OCI-LY7 (cell line): ENCODE measurements around the gene HELZ. TPM values are rescaled to one million over a fixed set of nuclear protein-coding genes. Genes with fewer than 3 reads are reported as not detected.

Experiments used
- BruUV-seq: library from RNA; stranded (reverse); fragments of 400-500 nt; replicated peaks from 2 replicates; lab custom pipeline; 2021; lab: Mats Ljungman, UMichigan
- CTCF ChIA-PET: fragments of 300-600 bp; sonication (Branson Sonifier 250); formaldehyde crosslinking; loops from one replicate; lab custom pipeline; 2022; ENCODE audit warnings: antibody characterized with exemption; ENCODE audit not compliant: unreplicated experiment; lab: Charles Lee
- POLR2A ChIA-PET: fragments of 300-600 bp; sonication (Branson Sonifier 250); formaldehyde crosslinking; loops from one replicate; lab custom pipeline; 2022; ENCODE audit warnings: antibody characterized with exemption; lab: Charles Lee
- DNase-seq: peaks from one replicate; pipeline ENCODE4 v3.0.0-alpha.2; 2015; ENCODE audit warnings: low spot score
- H2AFZ ChIP-seq: fragments of 200-600 bp; sonication (generic), shearing (Covaris generic); 2 replicates; pipeline ENCODE4 v1.6.1; 2014; ENCODE audit warnings: mild to moderate bottlenecking, antibody characterized with exemption, low read length, moderate library complexity
- H3K27ac ChIP-seq: fragments of 200-600 bp; sonication (generic); 2 replicates; pipeline ENCODE4 v1.5.1; 2014; ENCODE audit warnings: mixed run types, low read depth, mild to moderate bottlenecking, moderate library complexity, low read length, inconsistent platforms; ENCODE audit not compliant: poor library complexity, severe bottlenecking
- H3K36me3 ChIP-seq: fragments of 200-600 bp; sonication (generic); 2 replicates; pipeline ENCODE4 v1.6.1; 2014; ENCODE audit warnings: mild to moderate bottlenecking, antibody characterized with exemption, low read length, moderate library complexity, mixed read lengths; ENCODE audit not compliant: insufficient read depth
- H3K4me1 ChIP-seq: fragments of 200-600 bp; sonication (generic); 2 replicates; pipeline ENCODE4 v1.5.1; 2014; ENCODE audit warnings: mild to moderate bottlenecking, low read length; ENCODE audit not compliant: insufficient read depth, poor library complexity, severe bottlenecking
- H3K4me2 ChIP-seq: fragments of 200-600 bp; sonication (generic); 2 replicates; pipeline ENCODE4 v1.6.1; 2014; ENCODE audit warnings: mild to moderate bottlenecking, low read length
- H3K4me3 ChIP-seq: fragments of 200-600 bp; sonication (generic); 2 replicates; pipeline ENCODE4 v1.5.1; 2014; ENCODE audit warnings: mild to moderate bottlenecking, low read depth, low read length; ENCODE audit not compliant: poor library complexity, severe bottlenecking
- H3K79me2 ChIP-seq: fragments of 200-600 bp; sonication (generic); 2 replicates; pipeline ENCODE4 v1.6.1; 2016; ENCODE audit warnings: low read depth, mild to moderate bottlenecking, low read length, moderate library complexity, mixed read lengths; ENCODE audit not compliant: insufficient read depth
- H3K9me2 ChIP-seq: fragments of 200-600 bp; sonication (generic); 2 replicates; pipeline ENCODE4 v1.6.1; 2016; ENCODE audit warnings: mild to moderate bottlenecking, low read length, mixed read lengths; ENCODE audit not compliant: insufficient read depth
- H3K9me3 ChIP-seq: fragments of 200-600 bp; sonication (generic); 2 replicates; pipeline ENCODE4 v1.6.1; 2014; ENCODE audit warnings: mild to moderate bottlenecking, mixed run types, low read length, mixed read lengths
- H4K20me1 ChIP-seq: fragments of 200-600 bp; sonication (generic); 2 replicates; pipeline ENCODE4 v1.6.1; 2014; ENCODE audit warnings: mild to moderate bottlenecking, antibody characterized with exemption, low read length, moderate library complexity, mixed read lengths; ENCODE audit not compliant: insufficient read depth
- CTCF ChIP-seq: fragments of 200-600 bp; sonication (generic); conservative IDR thresholded peaks from 2 replicates; pipeline ENCODE4 v1.5.1; 2014; ENCODE audit warnings: mild to moderate bottlenecking, antibody characterized with exemption, low read length, moderate library complexity, mixed read lengths
- EZH2phosphoT487 ChIP-seq: fragments of 200-600 bp; sonication (generic); IDR thresholded peaks from 2 replicates; pipeline ENCODE4 v1.6.1; 2018; ENCODE audit warnings: low read depth, borderline replicate concordance, mild to moderate bottlenecking, mixed run types, antibody characterized with exemption, low read length, moderate library complexity, mixed read lengths
- intact Hi-C: fragments of 100-400 bp; cut with micrococcal nuclease; formaldehyde crosslinking; loops from one replicate; pipeline ENCODE4 v1.10.0; 2022; ENCODE audit not compliant: unreplicated experiment
- total RNA-seq, 2 experiments: library from RNA; depleted of rRNA in 1 of 2; stranded (reverse); fragments of >200 nt in 1 of 2; shearing (Covaris generic) in 1 of 2; gene quantifications; 2 replicates each; pipeline ENCODE4 v1.2.3, GENCODE V29; 2014 to 2022

The HELZ gene
- total RNA-seq, 2 experiments from 2014 or later: 33.9 to 58.9 TPM

GRCh38 chr17:67111808-67112207 is 133.2 kb downstream of the HELZ start:
- H3K9me2 ChIP-seq: no peaks in the 10 kb centered on the region
- intact Hi-C loops: no loop called here
- no peaks in the 10 kb centered on the region for H3K4me1 ChIP-seq
- no peak overlapping the region for H3K4me3 ChIP-seq
- DNase-seq: no peak
- ChIA-PET POLR2A (interaction anchor here (0.6 kb wide), 1 partner anchor 31 kb away, joined by 3 read pairs; no protein-coding TSS in a partner anchor), CTCF (no interaction called here)
- H3K4me2 ChIP-seq: no peak overlapping the region
- no peaks in the 10 kb centered on the region for H3K79me2 ChIP-seq
- no peak overlapping the region for H3K27ac ChIP-seq
- no peak overlapping the region for H2AFZ ChIP-seq
- H3K36me3 ChIP-seq: peaks cover 89% of the 10 kb centered on the region
- H3K9me3 ChIP-seq: peaks cover 10% of the 10 kb centered on the region; the same call in 1 of the 2 replicates
- no peak for TF ChIP-seq EZH2phosphoT487
- TF ChIP-seq CTCF: no peak
- no TSS peak for BruUV-seq
- no peaks in the 10 kb centered on the region for H4K20me1 ChIP-seq

GRCh38 chr17:67111327-67111726 is 133.7 kb downstream of the HELZ start:
- intact Hi-C loops: no loop called here
- H3K79me2 ChIP-seq: no peaks in the 10 kb centered on the region
- H3K36me3 ChIP-seq: peaks cover 89% of the 10 kb centered on the region
- no TSS peak for BruUV-seq
- TF ChIP-seq CTCF (no peak), EZH2phosphoT487 (no peak)
- H3K27ac ChIP-seq: no peak overlapping the region
- H3K4me3 ChIP-seq: no peak overlapping the region
- ChIA-PET POLR2A (interaction anchor here (0.6 kb wide), 1 partner anchor 31 kb away, joined by 3 read pairs; no protein-coding TSS in a partner anchor), CTCF (no interaction called here)
- H4K20me1 ChIP-seq: no peaks in the 10 kb centered on the region
- no peaks in the 10 kb centered on the region for H3K9me2 ChIP-seq
- no peak overlapping the region for H3K4me2 ChIP-seq
- no peaks in the 10 kb centered on the region for H3K4me1 ChIP-seq
- H2AFZ ChIP-seq: no peak overlapping the region
- DNase-seq: no peak
- H3K9me3 ChIP-seq: peaks cover 5% of the 10 kb centered on the region; the same call in 1 of the 2 replicates

GRCh38 chr17:67110619-67111018 is 134.4 kb downstream of the HELZ start:
- BruUV-seq: no TSS peak
- Histone ChIP-seq H3K36me3 (peaks cover 88% of the 10 kb centered on the region), H3K4me1 (no peaks in the 10 kb centered on the region), H3K9me2 (no peaks in the 10 kb centered on the region), H3K4me2 (no peak overlapping the region), H2AFZ (no peak overlapping the region), H4K20me1 (no peaks in the 10 kb centered on the region), H3K79me2 (no peaks in the 10 kb centered on the region), H3K9me3 (no peaks in the 10 kb centered on the region), H3K27ac (no peak overlapping the region), H3K4me3 (no peak overlapping the region)
- no peak for TF ChIP-seq EZH2phosphoT487
- no peak for TF ChIP-seq CTCF
- ChIA-PET POLR2A (no interaction called here), CTCF (no interaction called here)
- DNase-seq: no peak
- intact Hi-C loops: no loop called here
